ENCODE measurements around the gene LACTB.

- TF ChIP-seq POLR2AphosphoS5 (IDR thresholded peaks at IDR 0.05; ENCODE audit: low read depth, low read length), result no peak
- TF ChIP-seq TAF1 (IDR thresholded peaks at IDR 0.05; ENCODE audit: borderline replicate concordance, insufficient read depth, low read length), result no peak
These were observed 63.5 kb downstream of the LACTB start for GRCh38 chr15:63185206-63185605.
